ENCODE data around the gene MFAP3. TPM values are rescaled to one million over a fixed set of nuclear protein-coding genes. Genes with fewer than 3 reads are reported as not detected.

Gene MFAP3
- total RNA-seq, 4 donors from 2014 or later: 20.2 to 43.3 (median 27.3) TPM

- WGBS, 2 donors: 81 to 93% methylated on average over 2 of the region's 2 CpGs
- no peak for DNase-seq (ENCODE audit: low spot score in 2 of 2)
- intact Hi-C loops (cut with DNase I; ENCODE audit: low total_unique reads): no loop called here
- no peak for TF ChIP-seq CTCF (IDR thresholded peaks at IDR 0.05)
- TF ChIP-seq POLR2A (IDR thresholded peaks at IDR 0.05): no peak
- no peak overlapping the region for H3K4me3 ChIP-seq (ENCODE audit: low read depth, poor library complexity, severe bottlenecking)
Measured at GRCh38 chr5:154055201-154055600, 16.4 kb downstream of the MFAP3 start.

- no peak overlapping the region for H3K4me3 ChIP-seq (ENCODE audit: low read depth, poor library complexity, severe bottlenecking)
- WGBS, 2 donors: 76 to 81% methylated on average over 10 of the region's 10 CpGs
- no peak for DNase-seq (ENCODE audit: low spot score in 2 of 2)
- intact Hi-C loops (cut with DNase I; ENCODE audit: low total_unique reads): no loop called here
- TF ChIP-seq CTCF (IDR thresholded peaks at IDR 0.05) (no peak), POLR2A (IDR thresholded peaks at IDR 0.05) (no peak)
Measured at GRCh38 chr5:154058055-154059038, 19.6 kb downstream of the MFAP3 start.

- TF ChIP-seq CTCF (IDR thresholded peaks at IDR 0.05) (no peak), POLR2A (IDR thresholded peaks at IDR 0.05) (no peak)
- 69 to 74% methylated on average over 6 of the region's 6 CpGs for WGBS, 2 donors
- DNase-seq (ENCODE audit: low spot score in 2 of 2): no peak
- no peak overlapping the region for H3K4me3 ChIP-seq (ENCODE audit: low read depth, poor library complexity, severe bottlenecking)
- intact Hi-C loops (cut with DNase I; ENCODE audit: low total_unique reads): no loop called here
Measured at GRCh38 chr5:154059039-154059430, 20.3 kb downstream of the MFAP3 start.

GRCh38 chr5:154059583-154059982 lies 20.8 kb downstream of the MFAP3 start:
- intact Hi-C loops (cut with DNase I; ENCODE audit: low total_unique reads): no loop called here
- no peak for DNase-seq (ENCODE audit: low spot score in 2 of 2)
- TF ChIP-seq POLR2A (IDR thresholded peaks at IDR 0.05): no peak
- TF ChIP-seq CTCF (IDR thresholded peaks at IDR 0.05): no peak
- no peak overlapping the region for H3K4me3 ChIP-seq (ENCODE audit: low read depth, poor library complexity, severe bottlenecking)
- 75 to 78% methylated on average over 4 of the region's 4 CpGs for WGBS, 2 donors

- TF ChIP-seq POLR2A (IDR thresholded peaks at IDR 0.05): no peak
- no peak for TF ChIP-seq CTCF (IDR thresholded peaks at IDR 0.05)
- WGBS, 2 donors: 91 to 92% methylated on average over 3 of the region's 3 CpGs
- H3K4me3 ChIP-seq (ENCODE audit: low read depth, poor library complexity, severe bottlenecking): no peak overlapping the region
- DNase-seq (ENCODE audit: low spot score in 2 of 2): no peak
- intact Hi-C loops (cut with DNase I; ENCODE audit: low total_unique reads): no loop called here
Measured at GRCh38 chr5:154060606-154061005, 21.8 kb downstream of the MFAP3 start.

Measured in lower leg skin (tissue), 4 donors.